NCI-H1105 (cell line): ENCODE data around the gene MED25.

Source experiments
- DNase-seq: peaks from one replicate; lab custom pipeline; 2025; lab: John Stamatoyannopoulos, UW

The MED25 gene

DNA sequence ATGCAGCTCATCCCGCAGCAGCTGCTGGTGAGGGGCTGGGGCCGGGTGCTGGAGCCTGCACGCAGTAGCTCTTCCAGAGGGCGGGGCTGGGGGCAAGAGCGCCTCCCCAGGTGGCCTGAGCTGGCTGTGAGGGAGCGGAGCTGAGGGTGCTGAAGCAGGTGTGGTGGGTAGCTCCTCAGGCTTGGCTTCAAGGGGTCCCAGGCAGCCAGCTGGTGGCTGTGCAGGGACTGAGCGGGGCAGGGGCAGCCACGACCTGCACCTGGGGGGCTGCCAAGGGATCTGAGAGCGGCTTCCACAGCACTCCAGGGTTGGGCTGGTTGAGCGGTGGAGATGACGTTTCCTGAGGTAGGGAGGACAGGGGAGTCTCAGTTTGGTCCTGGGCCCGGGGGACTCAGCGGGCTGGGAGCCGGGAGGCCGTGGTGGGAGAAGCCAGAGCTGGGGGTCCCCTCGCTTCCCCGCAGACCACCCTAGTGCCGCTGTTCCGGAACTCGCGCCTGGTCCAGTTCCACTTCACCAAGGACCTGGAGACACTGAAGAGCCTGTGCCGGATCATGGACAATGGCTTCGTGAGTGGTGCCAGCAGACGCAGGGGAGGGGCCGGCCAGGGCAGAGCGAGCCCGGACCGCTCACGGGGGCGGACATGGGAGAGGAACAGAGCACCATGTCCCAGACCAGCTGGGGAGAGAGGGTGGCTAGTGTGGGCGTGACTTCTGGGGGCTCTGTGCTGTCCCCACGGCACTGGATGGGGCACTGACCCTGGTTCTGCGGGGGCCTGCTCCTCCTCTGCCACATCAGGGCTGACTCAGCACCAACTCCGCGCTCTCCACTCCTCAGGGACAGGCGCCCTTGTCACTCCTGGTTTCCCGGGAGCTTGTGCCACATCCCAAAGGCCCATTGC lies 40.2 kb downstream of the MED25 start:
- DNase-seq, result no peak

DNA sequence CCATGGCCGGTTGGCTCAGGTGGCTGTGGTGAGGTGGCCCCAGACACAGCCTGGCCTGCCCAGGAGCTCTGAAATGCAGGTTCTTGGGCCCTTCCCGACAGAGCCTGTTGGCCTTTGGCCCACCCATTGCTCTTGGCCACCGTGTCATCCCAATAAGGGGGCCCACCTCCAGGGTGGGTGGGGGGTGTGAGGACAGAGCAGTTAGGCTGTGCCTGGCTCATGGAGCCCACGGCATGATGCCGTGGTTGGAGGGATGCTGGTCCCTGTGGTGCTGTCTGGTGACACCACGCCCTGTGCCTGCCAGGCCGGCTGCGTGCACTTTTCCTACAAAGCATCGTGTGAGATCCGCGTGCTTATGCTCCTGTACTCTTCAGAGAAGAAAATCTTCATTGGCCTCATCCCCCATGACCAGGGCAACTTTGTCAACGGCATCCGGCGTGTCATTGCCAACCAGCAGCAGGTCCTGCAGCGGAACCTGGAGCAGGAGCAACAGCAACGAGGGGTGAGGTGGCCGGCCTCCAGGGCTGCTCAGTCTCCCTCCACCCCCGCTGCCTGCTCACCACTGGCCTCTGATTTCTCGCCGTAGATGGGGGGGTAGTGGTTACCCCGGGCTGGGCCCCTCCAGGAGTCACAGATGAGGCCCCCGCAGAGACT lies 41.7 kb downstream of the MED25 start:
- DNase-seq, result no peak

DNA sequence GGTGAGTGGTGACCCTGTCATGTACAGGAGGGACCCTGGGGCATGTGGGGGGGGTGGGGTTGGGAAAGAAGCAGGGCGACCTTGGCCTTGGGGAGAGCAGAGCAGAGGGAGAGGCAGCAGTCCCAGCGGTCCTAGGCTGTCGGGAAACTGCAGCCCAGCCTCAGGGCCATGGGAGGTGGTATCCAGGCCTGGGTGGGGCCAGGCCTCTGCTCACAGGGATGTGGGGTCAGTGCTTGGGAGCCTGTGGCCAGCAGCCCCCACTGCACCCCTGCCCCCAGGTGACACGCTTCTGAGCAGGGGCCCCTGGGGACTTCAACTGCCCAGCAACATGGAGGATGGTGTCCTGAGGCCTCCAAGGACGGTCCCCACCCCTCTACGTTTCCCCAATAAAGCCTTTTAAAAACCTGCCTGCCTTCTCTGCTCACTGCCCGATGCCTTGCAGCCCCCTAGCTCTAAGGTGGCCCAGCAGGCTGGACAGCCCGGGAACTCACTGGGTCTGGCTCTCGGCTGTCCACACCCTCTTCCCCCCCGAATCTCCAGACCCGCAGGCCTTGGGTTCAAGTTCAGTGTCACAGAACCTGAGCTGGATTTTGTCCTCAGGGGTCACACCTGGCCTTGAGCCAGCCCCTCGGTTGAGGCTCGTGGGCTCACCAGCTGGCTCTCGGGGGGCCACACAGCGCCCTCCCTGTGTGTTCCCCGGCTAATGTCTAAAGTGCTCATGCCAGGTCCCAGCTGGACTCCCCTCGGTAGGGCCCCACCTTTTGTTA lies 42.4 kb downstream of the MED25 start:
- no peak for DNase-seq

DNA sequence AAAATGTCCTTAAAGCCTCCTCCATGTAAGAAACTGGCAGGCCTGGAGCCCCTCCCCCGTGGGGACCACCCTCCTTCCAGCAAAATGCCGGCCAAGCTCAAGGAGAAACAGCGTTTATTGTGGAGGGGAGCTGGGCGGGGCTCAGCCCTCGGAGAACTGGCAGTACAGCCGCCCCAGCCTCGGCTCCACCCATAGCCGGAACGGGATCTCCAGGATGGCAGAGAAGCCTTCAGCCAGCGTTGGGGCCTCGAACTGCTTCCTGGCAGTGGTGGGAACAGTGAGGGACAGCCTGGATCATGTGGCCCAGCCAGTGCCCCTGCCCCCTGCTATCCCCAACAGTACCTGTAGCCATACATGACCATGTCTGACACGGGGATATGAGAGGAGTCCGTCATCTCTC lies 43.0 kb downstream of the MED25 start:
- no peak for DNase-seq

DNA sequence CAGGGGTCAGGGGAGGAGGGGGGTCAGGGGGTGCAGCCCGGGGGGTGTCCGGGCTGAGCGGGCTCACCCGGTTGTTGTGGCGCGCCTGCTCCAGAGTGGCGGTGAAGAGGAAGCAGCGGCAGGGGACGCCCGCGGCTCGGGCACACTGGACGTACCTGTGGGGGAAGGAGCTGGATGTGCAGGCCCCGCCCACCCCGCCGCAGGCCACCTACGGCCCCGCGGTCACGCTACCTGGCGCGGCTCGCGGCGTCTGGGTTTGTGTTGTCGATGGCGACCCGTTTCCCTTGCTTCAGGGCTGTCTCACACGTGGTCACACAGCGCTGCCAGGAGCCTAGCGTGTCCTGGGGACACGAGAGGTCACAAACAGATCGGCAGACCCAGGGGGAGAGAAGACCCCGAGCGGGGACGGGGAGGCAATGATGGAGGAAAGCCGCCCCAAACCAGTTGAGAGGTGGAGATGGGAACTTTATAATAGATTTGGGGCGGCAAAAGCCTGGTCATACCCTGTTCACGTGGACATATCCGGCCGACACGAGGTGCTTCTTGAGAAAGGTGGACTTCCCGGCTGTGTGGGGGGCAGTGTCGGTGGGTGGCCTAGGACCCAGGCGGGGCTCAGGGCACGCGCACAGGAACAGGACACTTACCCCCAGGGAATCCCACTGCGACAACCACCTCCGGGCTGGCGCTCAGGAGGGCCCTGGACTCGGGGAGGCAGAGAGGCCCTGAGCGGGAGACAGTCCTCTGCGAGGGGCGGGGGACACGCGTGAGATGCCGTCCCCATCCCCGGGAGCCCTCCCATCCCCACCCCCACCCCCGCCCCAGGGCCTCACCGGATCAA lies 43.7 kb downstream of the MED25 start:
- no peak for DNase-seq

DNA sequence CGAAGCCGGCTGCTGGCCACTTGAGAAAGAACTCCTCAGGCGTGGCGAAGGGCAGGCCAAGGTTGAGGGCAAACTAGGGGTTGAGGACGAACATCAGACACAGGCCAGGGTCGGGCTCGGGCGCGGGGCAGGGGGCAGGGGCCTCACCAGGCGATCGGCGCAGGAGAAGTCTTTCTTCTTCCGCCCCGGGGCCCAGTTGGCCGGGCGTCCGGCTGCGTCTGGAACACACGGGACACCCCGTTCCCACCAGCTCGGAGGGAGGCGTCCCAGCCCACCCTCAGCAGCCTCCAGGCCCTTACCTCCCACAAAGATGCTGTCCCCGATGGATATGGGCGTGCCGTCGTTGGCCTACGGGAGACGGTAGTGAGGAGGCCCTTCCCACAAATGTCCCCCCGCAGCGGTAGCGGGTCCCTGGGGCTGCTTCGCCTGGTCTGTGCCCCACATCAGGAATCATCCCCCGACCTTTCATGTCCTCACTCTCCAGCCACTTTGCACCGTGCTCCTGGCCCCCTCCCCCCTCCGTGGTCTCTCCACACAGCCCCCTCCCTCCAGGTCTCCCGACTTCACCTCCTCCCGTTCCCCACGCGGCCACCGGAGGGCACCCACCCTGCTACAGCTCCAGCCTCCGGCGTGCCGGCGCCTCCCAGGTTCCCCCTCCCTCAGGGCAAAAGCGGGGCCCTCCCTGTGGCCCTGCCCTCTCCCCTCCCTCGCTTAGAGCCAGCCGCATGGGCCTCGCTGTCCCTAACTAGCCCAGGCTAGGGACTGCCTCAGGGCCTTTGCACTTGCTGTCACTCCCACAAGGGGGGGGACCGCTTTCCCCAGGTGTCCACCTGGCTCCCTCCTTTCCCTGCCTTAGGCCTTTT lies 44.5 kb downstream of the MED25 start:
- DNase-seq, result no peak

DNA sequence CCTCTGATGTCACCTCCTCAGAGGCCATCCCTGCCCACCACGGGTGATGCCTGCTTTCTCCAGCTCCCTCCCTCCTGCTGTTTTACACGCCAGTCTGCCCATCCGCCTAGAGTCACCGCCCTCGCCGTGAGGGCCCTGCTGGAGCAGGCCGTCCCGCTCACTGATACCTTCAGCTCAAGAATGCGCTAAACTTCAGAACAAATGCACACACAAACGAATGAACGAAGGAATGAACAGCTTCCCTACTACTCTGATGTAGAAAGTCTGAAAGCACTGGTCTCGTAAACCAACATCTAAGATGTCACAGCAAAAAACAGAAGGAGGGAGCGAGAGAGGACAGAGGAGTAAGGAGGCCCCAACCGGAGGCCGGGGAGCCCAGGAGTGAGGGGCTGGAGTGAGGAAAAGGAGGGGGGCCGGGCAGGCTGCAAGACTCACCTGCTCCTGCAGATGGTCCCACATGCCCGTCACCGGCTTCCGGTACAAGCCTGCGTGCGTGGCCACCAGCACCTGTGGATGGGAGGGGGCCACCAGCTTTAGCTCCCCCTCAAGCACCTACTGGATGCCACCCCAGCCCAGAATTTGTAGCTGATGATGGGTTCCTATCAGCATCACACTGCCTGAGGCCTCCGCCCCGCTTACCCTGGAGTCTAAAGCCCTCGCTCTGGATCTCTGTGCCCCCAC lies 45.3 kb downstream of the MED25 start:
- no peak for DNase-seq

DNA sequence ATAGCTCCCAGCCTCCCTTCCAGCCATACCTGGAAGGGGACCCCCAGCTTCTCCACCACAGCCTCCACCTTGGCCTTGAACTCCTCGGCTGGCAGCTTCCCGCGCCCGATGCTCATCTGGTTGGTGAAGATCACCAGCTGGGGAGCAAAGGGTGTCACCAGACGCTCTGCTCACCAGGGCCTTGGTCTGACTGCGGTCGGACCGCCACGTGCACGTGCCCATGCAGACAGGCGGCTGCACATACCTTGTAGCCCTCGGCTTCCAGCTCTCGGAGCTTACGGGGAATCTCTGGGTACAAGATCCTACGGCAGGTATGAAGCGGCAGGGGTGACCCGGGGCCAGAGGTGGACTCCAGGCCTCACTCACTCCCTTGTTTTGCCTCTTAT lies 45.8 kb downstream of the MED25 start:
- no peak for DNase-seq

DNA sequence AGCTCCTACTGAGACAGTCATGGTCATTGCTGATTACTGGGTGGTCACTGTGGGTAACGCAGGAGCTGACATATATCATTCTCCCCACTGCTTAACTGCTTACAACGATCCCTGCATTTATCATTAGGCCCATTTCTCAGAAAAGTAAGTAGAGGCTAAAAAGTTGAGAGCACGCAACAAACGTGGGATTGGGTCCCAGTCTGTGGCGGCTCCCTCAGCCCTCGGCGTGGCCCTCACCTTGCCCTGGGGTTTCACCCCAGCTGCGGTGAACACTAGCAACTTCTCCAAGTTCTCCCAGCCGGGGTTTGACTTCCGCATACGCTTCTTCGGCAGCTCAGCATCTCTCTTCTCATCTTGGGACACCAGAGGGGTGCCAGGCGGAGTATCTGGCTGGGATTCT lies 46.8 kb downstream of the MED25 start:
- DNase-seq, result no peak

DNA sequence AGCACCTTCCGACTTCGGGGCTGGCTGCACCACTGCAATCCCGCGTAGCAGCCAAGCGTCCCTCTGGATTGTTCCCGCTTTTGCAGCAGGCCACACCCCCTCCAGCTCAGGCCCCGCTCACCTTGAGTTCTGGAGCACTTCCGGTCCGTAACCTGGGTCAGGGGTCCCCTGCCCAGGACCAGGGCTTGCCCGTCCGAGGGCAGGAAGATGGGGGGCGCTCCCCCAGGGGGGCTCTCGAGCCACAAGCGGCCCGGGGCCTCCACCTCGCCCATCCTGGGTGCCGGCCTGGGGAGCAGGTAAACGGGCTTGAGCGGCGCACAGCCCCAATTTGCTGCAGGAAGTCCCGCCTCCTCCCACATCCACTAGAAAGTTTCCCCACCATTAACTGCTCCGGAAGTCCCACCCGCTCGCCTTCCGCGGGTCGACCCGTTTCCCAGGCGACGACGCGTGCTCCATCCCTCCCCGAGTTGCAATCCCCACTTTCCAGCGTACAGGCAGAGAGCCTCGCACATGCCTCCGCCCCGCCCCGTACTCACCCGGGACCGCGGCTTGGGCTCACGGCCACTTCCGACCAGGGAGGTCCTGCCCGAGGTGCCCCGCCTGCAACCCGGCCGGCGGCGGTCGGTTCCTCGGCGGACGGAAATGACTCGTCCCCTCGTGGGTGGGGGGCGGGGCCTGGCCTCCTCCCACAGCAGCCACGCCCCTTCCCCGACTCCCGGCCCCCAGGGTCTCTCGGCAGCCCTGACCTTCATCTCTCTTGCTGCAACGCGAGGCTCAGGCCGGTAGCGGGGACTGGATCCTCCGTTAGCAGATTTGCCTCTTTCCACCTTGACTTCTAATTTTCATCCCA lies 49.1 kb downstream of the MED25 start, which contains the start of gene PNKP:
TSS of gene PNKP (minus strand) at position 644 of the 850 bp plus-strand sequence. CDS start at position 272, 372 bp downstream.
- DNase-seq, result peak; percentile 85

DNA sequence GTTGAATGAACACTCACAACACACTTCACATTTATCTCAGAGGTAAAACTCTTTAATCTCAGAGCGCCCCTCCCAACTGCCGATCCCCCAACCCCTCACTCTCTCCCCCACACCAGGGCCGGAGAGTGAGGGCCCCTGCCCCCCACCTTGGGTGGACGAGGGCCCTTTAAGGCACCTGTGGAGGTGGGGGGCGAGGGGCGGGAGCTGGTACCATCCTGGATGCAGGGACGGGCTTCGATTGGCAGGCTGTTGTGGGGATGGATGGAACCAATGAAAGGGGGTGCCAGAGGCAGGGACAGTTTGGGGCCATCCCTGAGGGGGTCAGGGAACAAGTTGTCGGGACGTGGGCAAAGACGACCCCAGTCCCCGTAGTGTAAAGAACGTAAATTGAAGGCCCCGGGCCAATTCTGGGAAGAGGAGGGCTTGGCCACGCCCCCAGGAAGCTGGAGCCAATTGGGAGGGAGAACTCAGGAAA lies 51.0 kb downstream of the MED25 start:
- DNase-seq, result no peak

DNA sequence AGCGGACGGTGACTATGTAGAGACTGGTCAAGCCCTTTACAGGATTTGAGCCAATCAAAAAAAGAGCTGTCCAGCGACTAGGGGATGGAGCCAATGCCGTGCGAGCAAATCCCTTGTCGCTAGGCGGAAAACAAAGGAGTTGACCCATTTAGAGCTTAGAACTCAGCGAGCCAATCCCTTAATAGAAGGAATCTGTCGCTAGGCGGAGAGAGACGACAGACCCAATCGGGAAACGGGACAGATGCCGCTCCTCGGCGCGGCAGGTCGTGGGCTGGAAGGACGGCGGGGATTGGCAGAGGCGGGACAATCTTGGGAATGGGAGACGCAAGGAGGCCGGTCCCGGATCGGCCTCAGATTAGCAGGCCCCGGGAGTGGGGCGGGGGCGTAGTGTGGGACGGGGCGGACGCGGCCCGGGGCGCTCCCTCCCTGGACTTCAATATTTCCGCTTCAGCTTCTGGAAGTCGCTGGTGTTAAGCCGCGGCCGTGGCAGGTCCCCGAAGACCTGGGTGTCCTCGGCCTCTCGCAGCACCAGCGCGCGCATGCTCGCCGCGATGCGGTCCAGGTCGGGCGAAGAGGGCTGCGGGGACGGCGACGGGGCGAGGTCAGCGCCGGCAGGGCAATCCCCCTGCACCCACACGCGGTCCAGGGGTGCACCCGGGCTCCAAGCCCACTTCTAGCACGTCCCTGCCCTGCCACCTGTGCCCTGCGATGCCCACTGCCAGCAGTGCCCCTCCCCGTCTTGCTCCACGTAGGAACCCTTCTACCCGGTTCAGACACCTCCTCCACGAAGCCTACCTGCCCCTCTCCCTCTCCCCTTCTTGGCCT lies 51.6 kb downstream of the MED25 start:
- peak; percentile 99 for DNase-seq

DNA sequence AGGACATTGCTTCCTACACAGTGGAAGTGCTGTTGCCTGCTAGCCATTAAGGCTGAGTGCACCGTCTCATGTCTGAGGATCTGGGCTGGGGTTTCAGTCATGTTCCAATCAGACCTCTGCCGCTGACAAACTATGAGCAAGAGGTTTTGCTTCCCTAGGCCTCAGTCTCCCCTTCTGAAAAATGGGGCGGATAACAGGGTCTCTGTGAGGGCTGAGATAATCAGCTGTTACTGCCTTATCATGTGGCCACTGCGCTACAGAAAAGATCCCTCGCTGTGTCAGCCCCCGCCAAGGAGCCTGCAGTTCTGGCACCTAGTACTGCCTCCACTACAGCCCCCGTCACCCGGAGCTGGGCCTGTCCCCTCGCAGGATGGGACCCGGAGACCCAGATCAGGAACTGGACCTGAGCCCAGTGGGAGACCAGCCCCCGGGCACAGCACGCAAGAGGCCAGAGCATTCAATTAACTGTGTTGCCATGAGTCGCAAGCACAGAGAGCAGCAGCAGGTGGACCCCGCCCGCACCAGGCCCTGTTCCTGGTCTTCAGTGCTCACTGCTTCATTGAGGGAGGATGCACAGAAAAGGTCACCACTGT lies 52.3 kb downstream of the MED25 start:
- DNase-seq, result no peak

DNA sequence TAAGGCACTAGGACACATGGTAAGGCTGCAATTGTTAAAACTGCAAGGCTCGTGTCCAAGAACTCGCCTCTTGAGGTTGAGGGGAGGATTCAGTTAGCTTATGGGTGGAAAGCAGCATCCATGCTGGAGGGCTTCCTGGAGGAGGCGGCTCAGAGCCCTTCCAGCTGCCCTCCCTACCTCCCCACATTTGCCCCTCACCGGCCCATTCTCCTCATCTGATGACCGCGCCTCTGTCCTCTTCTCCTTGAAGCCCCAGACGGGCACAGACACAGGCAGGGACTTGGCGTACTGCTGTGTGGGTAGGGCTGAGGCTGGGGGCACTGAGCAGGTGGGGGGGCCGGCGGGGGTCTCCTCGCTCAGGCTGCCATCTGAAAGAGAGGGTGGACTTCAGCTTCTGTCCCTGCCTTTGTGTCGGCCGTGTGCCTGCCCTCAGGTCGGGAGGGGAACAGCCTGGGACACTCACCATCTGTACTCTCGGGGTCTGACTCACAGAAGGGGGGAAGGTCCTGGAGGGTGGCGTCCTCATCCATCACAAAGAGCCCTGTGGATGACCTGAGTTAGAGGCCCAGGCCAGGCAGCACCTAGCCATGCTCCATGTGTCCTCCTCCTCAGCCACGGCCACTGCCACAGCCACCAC lies 53.4 kb downstream of the MED25 start:
- no peak for DNase-seq

DNA sequence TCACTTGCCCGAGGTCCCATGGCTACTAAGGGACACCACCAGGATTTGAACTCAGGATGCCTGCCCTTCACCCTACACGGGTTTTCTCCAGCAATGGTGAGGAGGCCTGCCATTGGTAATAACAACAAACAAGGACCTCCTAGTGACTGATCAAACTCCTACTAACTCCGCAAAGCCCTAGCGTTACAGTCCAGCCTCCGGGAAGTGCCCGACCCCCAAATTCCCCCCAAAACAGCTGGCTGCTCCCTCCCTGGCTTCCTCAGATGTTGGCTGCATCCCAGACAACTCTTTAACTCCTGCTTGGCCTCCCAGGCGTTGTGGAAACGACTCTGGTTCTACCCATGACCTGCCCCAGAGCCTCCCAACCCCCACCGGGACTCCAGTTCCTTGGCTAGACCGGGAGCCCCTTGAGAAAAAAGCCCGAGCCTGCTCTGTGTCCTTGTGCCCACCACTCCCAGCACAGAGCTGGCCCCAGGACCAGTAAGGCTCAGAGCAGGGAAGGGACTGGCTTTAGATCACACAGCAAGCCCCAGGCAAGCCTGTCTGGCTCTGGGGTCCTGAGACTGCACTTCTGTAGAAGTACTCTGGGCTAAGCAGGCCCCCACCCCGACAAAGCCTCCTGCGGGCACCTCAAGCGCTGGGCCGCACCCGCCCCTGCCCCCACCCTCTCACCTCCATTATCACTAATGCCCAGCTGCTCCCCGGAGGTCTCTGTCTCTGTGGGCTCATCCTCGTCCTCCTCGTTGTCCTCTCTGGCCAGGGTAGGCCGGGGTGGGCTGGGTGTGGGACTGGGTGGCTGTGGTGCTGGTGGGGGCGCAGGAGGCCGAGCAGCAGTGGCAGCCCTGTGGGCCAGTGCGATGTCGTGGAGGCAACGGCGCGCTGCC lies 54.4 kb downstream of the MED25 start:
- no peak for DNase-seq

DNA sequence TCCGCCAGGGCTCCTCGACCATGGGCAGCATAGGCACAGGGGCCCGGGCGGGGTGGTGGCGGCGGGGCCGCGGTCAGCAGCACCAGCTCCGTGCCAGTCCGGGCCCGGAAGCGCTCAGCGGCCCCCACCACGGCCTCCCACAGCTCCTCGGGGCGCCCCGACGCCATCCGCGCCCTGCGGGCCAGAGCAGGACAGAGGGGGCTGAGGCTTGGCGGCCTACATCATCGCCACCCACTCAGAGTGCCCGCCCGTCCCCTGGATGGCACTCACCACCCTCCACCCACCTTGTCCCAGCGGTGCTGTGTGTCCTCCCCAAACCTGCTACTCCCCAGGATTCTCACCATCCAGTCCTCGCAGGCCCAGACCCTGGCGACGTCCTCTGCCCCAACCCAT lies 55.0 kb downstream of the MED25 start:
- no peak for DNase-seq
